GM19099 (cell line): ENCODE data around the gene CYP1B1.

ENCODE experiments used
- POLR2A ChIP-seq: IDR thresholded peaks from 3 replicates; pipeline ENCODE4 v1.6.1; 2011; ENCODE audit warnings: low read depth; ENCODE audit not compliant: insufficient read length; ENCODE audit errors: extremely low read depth

The CYP1B1 gene

GRCh38 chr2:38075507-38076151, at the start of gene CYP1B1:
CYP1B1 (minus strand) TSS chr2:38076151; CDS start chr2:38075388, 763 bp downstream.
- TF ChIP-seq POLR2A = no peak

GRCh38 chr2:38125007-38125406, 49.1 kb upstream of the CYP1B1 start:
- no peak for TF ChIP-seq POLR2A

GRCh38 chr2:38123911-38124310, 48.0 kb upstream of the CYP1B1 start:
- no peak for TF ChIP-seq POLR2A

- no peak for TF ChIP-seq POLR2A
These were observed 46.4 kb upstream of the CYP1B1 start for GRCh38 chr2:38122344-38122743.

GRCh38 chr2:38121481-38121880, 45.5 kb upstream of the CYP1B1 start:
- TF ChIP-seq POLR2A = no peak

GRCh38 chr2:38120829-38121228, 44.9 kb upstream of the CYP1B1 start:
- TF ChIP-seq POLR2A = no peak

- TF ChIP-seq POLR2A = no peak
These were observed 44.3 kb upstream of the CYP1B1 start for GRCh38 chr2:38120264-38120592.

GRCh38 chr2:38116762-38117161, 40.8 kb upstream of the CYP1B1 start:
- TF ChIP-seq POLR2A = no peak

GRCh38 chr2:38115216-38116032, 39.5 kb upstream of the CYP1B1 start:
- no peak for TF ChIP-seq POLR2A

- no peak for TF ChIP-seq POLR2A
These were observed 38.2 kb upstream of the CYP1B1 start for GRCh38 chr2:38113981-38114708.

- no peak for TF ChIP-seq POLR2A
These were observed 37.1 kb upstream of the CYP1B1 start for GRCh38 chr2:38113051-38113450.

GRCh38 chr2:38109732-38110181, 33.8 kb upstream of the CYP1B1 start:
- no peak for TF ChIP-seq POLR2A

- no peak for TF ChIP-seq POLR2A
These were observed 33.2 kb upstream of the CYP1B1 start for GRCh38 chr2:38108907-38109731.

GRCh38 chr2:38107738-38108410, 31.9 kb upstream of the CYP1B1 start:
- TF ChIP-seq POLR2A = no peak
